Ramos (cell line): ENCODE data around the gene ADAD2.

Experiments used
- in situ Hi-C: fragments of 300-500 bp; cut with MboI; formaldehyde crosslinking; loops from one replicate; pipeline ENCODE4 v1.14.3; 2022; ENCODE audit warnings: low sequenced_read_pairs; ENCODE audit not compliant: unreplicated experiment

Gene ADAD2

GRCh38 chr16:84176192-84177053 lies 14.5 kb upstream of the ADAD2 start:
- in situ Hi-C loops = no loop called here

DNA sequence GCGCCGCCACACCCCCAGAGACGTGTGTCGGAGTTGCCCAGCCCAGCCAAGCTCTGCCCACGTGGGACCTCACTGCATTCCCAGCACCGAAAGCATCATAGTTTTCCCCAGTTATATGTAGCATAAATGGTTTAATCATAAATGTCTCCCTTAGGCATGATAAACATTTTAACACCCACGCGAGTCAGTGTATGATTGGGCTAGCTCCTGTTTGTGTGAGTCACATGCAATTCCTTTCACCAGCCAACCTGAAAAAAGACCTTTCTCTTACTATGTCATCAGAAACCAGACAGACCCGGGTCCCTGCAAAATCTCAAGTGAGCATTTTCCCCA lies 13.2 kb upstream of the ADAD2 start:
- in situ Hi-C loops = no loop called here

GRCh38 chr16:84178146-84178765 lies 12.7 kb upstream of the ADAD2 start:
- in situ Hi-C loops = no loop called here

DNA sequence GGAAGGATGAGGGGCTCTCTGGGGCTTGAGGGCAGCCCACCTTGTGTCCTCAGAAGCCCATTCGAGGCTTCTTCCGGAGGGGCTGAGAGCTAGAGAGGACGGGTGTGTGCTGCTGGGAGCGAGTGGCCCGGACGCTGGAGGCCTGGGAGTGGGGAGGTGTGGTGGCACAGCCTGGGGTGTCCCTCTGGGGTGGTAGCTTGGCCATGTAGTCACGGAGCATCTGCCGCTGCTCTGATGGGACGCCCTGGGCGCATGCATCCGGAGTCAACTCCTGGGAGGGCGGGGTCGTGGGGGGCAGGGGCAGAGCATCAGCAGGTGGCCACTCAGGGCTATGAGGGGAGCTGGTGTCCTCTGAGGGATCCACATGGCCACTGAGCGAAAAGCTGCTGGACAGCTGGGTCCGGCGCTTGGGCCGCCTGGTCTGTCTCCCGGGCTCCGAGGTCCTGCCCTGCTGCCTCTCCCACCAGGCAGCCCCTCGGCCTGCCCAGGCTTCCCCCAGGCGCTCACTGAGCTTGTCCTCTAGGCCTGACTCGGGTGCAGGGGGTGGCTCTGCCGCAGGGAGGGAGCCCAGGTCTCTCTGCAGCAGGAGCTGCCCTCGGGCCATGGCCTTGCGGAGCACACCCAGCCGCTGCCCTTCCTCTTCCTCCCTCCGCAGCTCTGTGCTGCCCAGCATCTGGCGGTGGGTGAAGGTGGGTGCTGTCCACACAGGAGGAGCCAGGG lies 11.9 kb upstream of the ADAD2 start:
- in situ Hi-C loops = no loop called here

DNA sequence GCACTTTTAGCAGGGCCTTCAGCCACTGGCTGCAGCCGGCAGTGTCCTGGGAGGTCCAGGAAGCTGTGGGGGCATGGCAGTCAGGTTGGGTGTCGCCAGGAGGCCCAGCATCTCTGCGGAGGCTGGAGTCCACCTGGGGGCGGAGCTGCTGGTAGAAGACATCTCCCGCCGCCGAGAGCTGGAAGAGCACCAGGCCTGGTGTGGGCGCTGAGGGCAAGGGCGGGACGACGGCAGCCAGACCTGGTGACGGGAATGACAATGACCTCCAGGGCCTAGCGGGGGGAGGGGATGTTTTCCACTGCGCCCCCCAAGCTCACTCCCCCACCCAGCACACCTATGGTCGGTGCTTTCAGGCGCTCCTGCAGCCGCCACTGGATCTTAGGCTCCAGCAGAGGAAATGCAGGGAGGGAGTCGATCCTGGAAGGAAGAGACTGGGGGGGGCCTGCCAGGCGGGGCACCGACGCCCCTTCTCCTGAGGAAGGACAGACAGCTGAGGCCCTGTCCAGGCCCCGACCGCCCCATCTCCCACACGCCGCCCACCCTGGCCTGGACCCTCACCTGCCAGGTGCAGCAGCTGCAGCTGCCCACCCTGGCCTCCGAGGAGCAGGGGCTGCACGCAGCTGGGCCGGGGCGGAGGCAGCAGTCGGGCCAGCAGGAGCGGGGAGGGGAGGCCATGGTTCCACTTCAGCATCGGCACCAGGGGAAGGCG lies 11.2 kb upstream of the ADAD2 start:
- in situ Hi-C loops = no loop called here

GRCh38 chr16:84180519-84181140 lies 10.3 kb upstream of the ADAD2 start:
- in situ Hi-C loops = no loop called here

GRCh38 chr16:84181144-84181915 lies 9.6 kb upstream of the ADAD2 start:
- in situ Hi-C loops = no loop called here

GRCh38 chr16:84182104-84182503 lies 8.9 kb upstream of the ADAD2 start:
- in situ Hi-C loops = no loop called here

- in situ Hi-C loops = no loop called here
Measured at GRCh38 chr16:84182680-84183571, 8.0 kb upstream of the ADAD2 start.

DNA sequence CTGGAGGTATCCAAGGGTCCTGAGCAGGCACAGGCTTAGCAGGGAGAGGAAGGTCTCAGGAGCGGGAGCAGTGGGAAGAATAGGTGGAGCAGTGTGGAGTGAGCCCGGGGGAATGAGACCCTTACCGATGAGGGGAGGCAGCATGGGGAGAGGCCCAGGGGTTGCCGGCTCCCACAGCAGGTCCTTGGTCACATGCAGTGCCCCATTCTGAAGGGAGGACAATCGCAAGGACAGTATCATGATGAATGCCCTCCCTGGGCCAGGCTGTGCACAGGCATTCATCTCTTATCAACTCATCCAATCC lies 7.4 kb upstream of the ADAD2 start:
- in situ Hi-C loops = no loop called here

- in situ Hi-C loops = no loop called here
Measured at GRCh38 chr16:84183911-84184591, 6.9 kb upstream of the ADAD2 start.

DNA sequence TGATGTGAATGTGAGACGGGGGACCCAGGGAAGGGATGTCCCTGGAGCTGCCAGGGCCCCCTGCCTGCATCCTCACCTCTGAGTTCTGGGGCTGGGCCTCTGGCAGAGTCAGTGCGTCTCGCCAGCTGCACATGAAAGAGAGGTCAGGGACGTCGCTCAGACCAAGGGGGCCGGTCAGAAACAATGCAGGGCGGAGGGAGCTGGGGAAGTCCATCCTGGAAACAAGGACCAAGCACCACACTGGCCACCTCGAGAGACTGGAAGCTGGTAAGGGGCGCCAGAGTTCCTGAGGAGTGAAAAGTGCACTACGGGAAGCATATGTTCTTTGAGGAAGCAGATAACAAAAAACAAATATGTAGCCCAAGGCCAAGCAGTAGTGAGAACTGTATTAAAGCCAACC lies 6.2 kb upstream of the ADAD2 start:
- in situ Hi-C loops = loop anchor here (5.0 kb wide), 1 partner anchor 97 kb away; no protein-coding TSS in a partner anchor

DNA sequence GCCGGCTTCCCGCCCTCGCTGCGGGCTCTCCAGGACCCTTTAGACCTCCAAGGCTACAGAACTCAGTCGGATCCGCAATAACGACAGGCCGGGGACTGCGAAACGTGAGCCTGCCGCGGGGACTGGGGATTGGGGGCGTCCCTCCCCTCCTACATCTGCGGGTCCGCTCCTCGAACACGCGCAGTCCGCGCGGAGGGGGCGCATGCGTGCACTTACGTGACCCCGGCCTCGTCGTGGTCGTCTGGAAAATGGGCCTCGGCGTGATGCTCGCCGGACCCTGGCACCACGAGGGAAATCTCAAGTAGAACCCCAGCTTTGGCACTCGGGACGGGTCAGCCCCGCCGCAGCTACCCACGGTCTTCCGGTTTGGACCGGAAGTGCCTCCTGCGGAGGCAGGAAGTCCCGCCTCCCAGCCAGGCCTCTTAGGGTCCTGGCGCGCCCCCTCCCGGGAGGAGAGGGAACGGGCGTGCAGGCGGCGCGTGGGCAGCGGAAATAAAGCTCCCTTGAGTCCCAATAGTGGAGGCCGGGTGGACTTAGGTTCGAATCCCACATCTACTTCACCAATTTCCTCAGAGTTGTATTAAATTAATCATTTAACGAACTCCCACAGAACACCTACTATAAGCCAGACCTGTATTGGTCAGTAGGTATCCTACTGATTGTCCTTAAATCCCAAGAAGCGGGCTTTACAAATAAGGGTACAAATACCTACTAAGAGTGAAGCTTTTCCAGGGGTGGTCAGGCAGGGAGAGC lies 4.1 kb upstream of the ADAD2 start, which contains the start of gene TAF1C:
TAF1C (minus strand) TSS at position 373 of the 753 bp plus-strand sequence. CDS start 2,069 bp downstream, outside the sequence.
- in situ Hi-C loops = loop anchor here (5.0 kb wide), 1 partner anchor 100 kb away; no protein-coding TSS in a partner anchor

DNA sequence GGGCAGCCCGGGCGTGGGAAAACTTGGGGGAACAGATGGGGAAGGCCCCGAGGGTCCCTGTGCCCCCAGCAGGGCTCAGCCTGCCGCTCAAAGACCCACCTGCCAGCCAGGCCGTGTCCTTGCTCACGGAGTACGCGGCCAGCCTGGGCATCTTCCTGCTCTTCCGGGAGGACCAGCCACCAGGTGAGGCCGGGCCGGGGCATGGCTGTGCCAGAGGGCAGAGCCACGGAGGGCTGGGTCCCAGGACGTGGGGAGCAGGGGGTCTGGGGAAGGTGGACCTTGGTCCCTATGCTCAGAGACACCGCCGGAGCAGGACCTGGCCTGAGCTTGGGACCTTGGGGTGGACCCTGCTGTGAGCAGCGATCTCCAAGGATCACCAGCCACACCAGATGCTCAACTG lies 509 bp downstream of the ADAD2 start:
- in situ Hi-C loops = no loop called here

DNA sequence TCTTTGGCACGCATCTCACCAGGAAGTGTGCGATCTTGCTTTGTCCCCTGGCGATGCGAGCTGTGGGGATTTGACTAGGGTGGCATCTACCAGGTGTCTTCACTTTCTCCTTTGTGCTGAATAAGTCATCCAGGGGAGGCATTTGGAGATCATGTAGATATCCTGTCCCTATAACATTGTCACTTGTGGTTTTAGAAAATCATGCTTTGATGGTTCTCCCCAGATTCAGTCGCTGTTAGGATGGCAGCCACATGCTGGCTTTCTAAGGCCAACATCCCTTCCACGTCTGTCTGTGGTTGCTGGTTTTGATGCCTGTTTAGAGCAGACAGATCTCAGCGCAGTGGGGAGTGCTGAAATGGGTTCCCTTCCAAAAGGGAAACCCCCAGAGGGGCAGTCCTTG lies 2.5 kb downstream of the ADAD2 start:
- in situ Hi-C loops = no loop called here

DNA sequence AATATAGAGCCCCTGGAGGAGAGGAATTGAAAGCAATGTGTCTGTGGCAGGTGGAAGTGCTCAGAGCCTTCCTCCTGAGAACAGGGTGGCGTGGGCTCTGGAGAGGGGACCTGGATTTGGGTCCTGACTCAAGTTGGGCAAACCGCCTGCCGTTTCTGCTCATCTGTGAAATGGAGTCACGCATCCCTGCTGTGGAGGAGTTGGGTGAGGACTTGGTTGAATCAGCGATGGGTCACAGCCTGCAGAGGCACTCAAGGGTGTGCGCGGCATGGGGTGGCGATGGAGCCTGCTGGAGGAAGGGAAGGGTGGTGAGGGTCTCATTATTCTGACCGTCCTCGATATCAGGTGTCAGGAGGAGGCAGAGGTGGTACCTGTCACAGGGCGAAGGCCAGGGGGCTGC lies 3.1 kb downstream of the ADAD2 start:
- in situ Hi-C loops = no loop called here

- in situ Hi-C loops = no loop called here
Measured at GRCh38 chr16:84194470-84195200, 3.7 kb downstream of the ADAD2 start.
